T follicular helper cell (primary cell): ENCODE measurements around the gene UGT2A2.

Experiments
- DNase-seq: peaks from one replicate; pipeline ENCODE4 v3.0.0-alpha.2; 2020; ENCODE audit warnings: low read depth

UGT2A2 gene

GRCh38 chr4:69576251-69576877 lies 63.1 kb downstream of the UGT2A2 start:
- no peak for DNase-seq

GRCh38 chr4:69568787-69569186 lies 70.7 kb downstream of the UGT2A2 start:
- DNase-seq: no peak

GRCh38 chr4:69563424-69563823 lies 76.0 kb downstream of the UGT2A2 start:
- DNase-seq: no peak

GRCh38 chr4:69549651-69550050 lies 89.8 kb downstream of the UGT2A2 start:
- DNase-seq: no peak

GRCh38 chr4:69546134-69546765 lies 93.2 kb downstream of the UGT2A2 start:
- DNase-seq: no peak
